NCI-H774 (cell line): Measurements from ENCODE around the gene ZNF500.

Experiments
- DNase-seq: peaks from one replicate; lab custom pipeline; 2025; lab: John Stamatoyannopoulos, UW

The ZNF500 gene

GRCh38 chr16:4704491-4704890 is 62.5 kb downstream of the ZNF500 start:
- no peak for DNase-seq

GRCh38 chr16:4703906-4704305 is 63.1 kb downstream of the ZNF500 start:
- DNase-seq, result no peak

- DNase-seq, result no peak
Measured at GRCh38 chr16:4702466-4702808, 64.5 kb downstream of the ZNF500 start.

- DNase-seq, result no peak
Measured at GRCh38 chr16:4701791-4702465, 65.0 kb downstream of the ZNF500 start.

GRCh38 chr16:4700997-4701743 is 65.8 kb downstream of the ZNF500 start:
- DNase-seq, result no peak

DNA sequence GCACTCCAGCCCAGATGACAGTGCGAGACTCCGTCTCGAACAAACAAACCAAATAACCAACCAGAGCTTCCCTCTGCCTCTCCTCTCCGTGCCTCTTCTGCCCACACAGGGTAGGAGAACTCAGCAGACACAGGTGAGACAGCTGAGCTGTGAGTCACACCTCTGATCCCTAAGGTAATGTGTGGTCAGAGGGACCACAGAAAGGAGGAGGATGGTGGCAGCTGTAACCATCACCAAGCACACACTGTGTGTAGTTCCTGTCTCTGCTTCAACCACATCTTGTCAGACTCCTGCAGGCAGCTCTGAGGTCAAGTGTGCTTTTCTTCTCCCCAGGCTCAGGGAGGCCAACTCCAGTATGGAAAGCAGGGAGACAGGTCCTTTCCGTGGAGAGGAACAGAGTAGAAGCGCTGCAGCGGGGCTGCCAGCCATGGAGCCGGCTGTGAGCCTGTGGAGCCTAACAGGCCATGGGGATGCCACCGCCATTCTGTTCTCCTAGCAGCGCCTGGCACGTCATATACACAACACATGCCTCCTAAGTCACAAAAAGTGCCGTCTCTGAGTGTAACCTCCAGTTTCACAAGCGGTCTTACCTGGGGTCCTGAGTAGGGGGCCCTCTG is 66.5 kb downstream of the ZNF500 start:
- DNase-seq, result no peak

DNA sequence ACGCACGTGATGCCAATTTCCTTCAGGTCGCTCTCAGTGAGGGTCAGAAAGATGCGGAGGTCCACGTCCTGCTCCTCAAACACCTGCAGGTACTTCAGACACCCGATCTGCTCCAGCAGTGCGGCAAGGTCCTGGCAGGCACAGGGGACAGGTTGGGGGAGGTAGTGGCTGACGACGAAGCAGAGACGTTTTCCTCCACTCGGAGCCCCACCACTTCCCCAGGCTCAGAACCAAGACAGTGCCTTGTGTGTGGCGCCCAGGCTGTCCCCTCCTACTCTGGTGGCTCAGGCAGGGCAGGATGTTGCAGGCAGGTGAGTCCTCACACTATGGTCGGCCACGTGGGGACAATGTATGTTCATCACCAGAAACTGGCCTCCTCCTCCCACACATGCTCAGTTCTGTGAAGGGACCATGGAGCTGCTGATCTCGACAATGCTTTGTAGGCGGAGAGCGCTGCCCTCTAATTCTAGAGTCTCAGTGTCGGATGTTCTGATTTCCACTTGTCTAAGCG is 67.9 kb downstream of the ZNF500 start:
- DNase-seq, result no peak

DNA sequence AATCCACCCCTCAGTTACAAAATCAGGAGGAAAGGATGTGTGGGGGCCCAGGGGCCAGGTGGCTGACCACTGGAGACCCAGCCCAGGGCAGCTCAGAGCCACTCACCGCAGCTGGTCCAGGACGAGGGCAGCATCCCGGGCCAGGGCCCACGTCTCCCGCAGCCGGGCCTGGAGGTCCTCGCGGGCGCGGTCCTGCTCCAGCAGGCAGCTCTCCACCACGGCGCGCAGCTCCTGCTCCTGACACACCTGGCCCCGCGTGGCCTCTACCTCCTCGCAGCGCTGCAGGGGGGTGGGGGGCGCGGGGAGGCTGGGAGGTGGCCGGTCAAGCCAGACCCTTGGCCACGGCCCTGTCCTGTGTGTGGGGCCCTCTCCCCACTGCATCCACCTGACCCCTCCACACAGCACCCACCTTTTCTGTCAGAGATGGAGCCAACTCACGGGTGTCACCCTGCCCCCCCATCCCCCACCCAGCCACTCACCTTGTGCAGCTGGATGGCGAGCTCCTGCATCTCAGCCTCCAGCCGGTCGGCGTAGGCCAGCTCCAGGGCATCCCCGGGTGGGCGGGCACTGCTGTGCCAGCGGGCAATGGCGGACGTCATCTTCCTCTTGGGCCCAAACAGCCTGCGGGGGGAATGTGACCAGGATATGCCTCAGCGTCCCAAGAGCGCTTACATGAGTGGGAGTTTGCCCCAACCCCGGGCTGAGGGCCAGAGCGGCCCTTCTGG is 68.5 kb downstream of the ZNF500 start:
- no peak for DNase-seq
